Muscle of leg (tissue), 11 donors: ENCODE results near the gene SRSF3. TPM values are rescaled to one million over a fixed set of nuclear protein-coding genes. Genes with fewer than 3 reads are reported as not detected.
A peak's percentile ranks its signal among the peaks of the same experiment; 100 is the strongest.

Experiments
- DNase-seq: peaks from one replicate; pipeline ENCODE4 v3.0.0; 2013
- H3K27ac ChIP-seq: one replicate; pipeline ENCODE4 v1.5.1; 2013; ENCODE audit warnings: mild to moderate bottlenecking, low read length, control low read depth
- H3K27me3 ChIP-seq: one replicate; pipeline ENCODE4 v1.6.1; 2013; ENCODE audit warnings: low read length; ENCODE audit not compliant: control insufficient read depth, insufficient read depth
- H3K36me3 ChIP-seq: one replicate; pipeline ENCODE4 v1.6.1; 2013; ENCODE audit warnings: low read length; ENCODE audit not compliant: control insufficient read depth, insufficient read depth
- H3K4me1 ChIP-seq: one replicate; pipeline ENCODE4 v1.6.1; 2013; ENCODE audit warnings: low read length; ENCODE audit not compliant: control insufficient read depth, insufficient read depth
- H3K4me3 ChIP-seq: one replicate; pipeline ENCODE4 v1.5.1; 2013; ENCODE audit warnings: low read length, control low read depth
- H3K9me3 ChIP-seq: replicated peaks from 2 replicates; pipeline ENCODE4 v1.6.1; 2013; ENCODE audit warnings: low read depth, low read length; ENCODE audit not compliant: control insufficient read depth
- WGBS: methylation state at CpG from one replicate; pipeline ENCODE4 v1.1.5; 2013; ENCODE audit warnings: missing lambda C conversion rate; ENCODE audit not compliant: insufficient coverage; 5-methylcytosine and 5-hydroxymethylcytosine counted together
- polyA plus RNA-seq, 8 donors: library from polyadenylated mRNA; unstranded; fragments of 120-200 nt; gene quantifications; one replicate each; pipeline versions ENCODE4 v1.2.1 to v1.2.3, GENCODE V29; 2013; ENCODE audit warnings: inconsistent platforms in 1 of 8, low replicate concordance in 1 of 8; ENCODE audit not compliant: insufficient read length in 8 of 8, insufficient read depth in 1 of 8
- total RNA-seq: library from RNA; stranded (reverse); fragments of 120-200 nt; gene quantifications from one replicate; pipeline ENCODE4 v1.2.4, GENCODE V29; 2013

Gene SRSF3
- total and polyA plus RNA-seq, 9 donors, result 261 to 413 (median 315) TPM

DNA sequence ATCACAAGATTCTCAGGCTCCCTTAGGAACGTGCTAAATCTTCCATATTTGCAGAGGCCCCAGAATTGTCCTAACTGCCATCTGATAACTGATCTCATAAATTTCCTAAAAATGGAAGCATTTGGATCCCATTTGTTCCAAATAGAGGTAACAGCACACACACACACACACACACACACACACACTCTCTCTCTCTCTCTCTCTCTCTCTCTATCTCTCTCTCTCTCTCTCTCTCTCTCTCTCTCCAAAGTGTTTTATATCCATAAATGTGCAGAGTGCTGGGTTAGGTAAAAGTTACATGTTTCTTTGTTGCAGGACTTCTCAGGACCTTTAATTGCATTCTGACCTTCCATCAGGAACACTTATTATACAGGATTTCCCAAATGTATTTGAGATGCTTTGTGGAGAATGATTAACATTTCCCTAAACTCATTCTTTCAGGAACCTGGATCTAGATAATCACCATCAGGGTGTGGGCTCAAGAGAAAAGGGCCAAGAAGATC, 38.4 kb upstream of the SRSF3 start:
- no peaks in the 10 kb centered on the region for H3K9me3 ChIP-seq
- peak overlapping the region; percentile 84 for H3K27ac ChIP-seq
- H3K27me3 ChIP-seq, result peaks cover under 1% of the 10 kb centered on the region
- WGBS, result no CpG with 5 or more reads among the region's 1 CpG
- peaks cover 7% of the 10 kb centered on the region for H3K4me1 ChIP-seq
- no peaks in the 10 kb centered on the region for H3K36me3 ChIP-seq
- DNase-seq, result no peak
- H3K4me3 ChIP-seq, result no peak overlapping the region

DNA sequence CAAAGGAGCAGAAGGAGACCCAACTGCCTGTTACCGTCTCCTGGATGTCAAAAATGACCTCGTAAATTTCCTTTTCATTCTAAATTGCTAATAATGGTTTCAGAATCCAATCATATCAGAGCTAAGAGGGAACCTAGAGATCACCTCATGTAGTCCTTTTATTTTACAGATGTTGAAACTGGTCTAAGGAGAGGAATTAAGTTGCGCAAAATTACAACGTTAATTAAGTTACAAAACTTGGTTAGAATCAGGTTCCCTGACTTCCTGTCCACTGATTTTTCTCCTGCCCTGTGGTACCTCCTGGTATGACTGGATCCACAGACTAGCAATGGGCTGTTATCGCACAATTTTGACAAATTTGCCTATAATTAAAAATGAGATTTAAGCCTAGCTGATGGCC, 37.9 kb upstream of the SRSF3 start:
- H3K36me3 ChIP-seq, result no peaks in the 10 kb centered on the region
- 71% methylated on average over 2 of the region's 5 CpGs for WGBS

DNA sequence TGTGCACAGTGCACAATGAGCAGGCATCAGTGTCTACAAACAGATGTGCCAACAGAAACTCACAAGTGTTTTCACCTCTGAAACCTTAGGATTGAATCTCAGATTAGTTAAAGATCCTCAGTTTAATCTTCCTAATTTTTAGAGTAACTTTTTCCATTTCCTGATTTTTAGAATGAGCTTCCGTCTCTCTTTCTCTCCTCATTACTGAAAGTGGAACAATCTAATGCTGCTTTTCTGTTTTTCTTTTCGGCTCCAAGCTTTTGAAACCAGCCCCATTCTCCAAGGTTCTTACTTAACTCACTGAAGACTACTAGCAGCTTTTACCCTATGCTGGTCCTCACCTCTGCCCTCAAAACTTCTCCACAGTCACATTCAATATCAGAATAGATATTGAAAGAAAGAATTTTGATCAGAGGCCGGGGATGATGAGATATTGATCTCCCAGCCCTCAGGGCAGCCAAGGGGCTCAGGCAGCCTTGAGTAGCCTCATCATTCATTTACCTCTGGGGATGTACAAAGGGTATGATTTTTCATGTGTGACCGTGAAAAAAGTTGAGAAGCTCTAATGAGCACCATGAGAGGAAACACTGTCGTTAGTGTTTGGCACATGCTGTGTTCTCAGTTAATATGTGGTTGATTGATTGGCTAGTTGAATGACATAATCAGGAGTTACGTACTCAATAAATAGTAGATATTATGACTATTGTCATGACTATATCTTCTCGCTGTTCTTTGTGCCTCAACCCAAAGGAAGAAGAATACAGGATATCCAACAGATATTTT, 35.0 kb upstream of the SRSF3 start:
- DNase-seq, result no peak
- H3K9me3 ChIP-seq, result no peaks in the 10 kb centered on the region
- H3K27ac ChIP-seq, result no peak overlapping the region
- no peaks in the 10 kb centered on the region for H3K36me3 ChIP-seq
- no peak overlapping the region for H3K4me3 ChIP-seq
- peaks cover 7% of the 10 kb centered on the region for H3K4me1 ChIP-seq
- WGBS, result 57% methylated on average over 1 of the region's 7 CpGs
- H3K27me3 ChIP-seq, result peaks cover 2% of the 10 kb centered on the region

More for the DNA sequence above, 37.9 kb upstream of the SRSF3 start:
- no peaks in the 10 kb centered on the region for H3K9me3 ChIP-seq
- H3K4me3 ChIP-seq, result no peak overlapping the region
- no peak overlapping the region for H3K27ac ChIP-seq
- DNase-seq, result no peak
- peaks cover 7% of the 10 kb centered on the region for H3K4me1 ChIP-seq
- peaks cover 2% of the 10 kb centered on the region for H3K27me3 ChIP-seq

DNA sequence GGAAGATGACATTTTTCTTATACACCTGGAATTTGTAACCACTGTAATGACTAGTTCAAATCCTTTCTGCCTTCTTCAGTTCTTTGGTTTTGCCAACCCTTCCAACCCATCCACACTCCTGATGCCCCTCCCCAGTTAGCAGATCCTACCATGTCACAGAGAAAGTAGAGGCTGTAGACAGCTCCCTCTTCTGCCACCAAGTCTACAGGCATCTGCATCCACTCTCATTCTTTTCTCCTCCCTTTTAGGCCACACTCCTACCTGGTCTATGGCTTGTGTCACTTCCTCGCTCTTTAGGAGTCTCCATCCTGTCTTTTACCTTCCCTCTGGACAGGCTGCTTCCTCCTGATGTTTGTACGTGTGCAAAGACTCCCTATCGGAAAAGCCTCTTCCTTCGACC, 33.3 kb upstream of the SRSF3 start:
- Histone ChIP-seq H3K36me3 (no peaks in the 10 kb centered on the region), H3K4me3 (no peak overlapping the region), H3K27ac (no peak overlapping the region), H3K4me1 (no peaks in the 10 kb centered on the region), H3K9me3 (no peaks in the 10 kb centered on the region), H3K27me3 (peaks cover 2% of the 10 kb centered on the region)
- DNase-seq, result no peak
- WGBS, result 76% methylated on average over 4 of the region's 4 CpGs

DNA sequence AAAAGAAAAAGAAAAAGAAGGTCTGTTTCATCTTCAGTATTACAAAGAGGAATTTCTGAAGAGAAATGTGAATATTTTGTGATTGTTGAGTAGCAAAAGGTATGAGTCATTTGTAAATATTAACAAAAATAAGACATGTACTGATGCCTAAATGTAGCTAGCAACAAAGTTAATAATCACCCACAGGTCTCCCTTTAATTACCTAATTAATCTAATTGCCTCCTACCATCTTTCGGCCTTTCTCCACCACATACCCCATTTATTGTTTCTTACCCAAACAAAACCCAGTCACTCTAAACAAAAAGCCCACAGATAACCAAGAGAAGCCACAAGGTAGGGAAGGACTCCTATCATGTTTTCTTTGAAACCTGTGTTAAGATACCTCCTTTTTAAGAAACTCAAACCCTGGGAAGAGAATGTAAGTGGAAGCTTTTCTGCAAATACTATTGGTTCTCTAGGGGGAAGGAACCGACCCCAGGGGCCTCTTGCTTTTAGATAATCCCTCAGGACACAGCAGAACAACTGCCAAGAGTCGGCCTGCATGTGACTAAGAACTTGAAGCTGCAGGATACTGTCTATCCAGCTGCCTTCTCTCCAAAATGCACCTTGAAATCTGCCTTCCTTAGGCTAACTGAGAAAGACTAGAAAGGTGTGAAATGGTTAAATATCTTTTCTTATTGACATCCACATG, 30.8 kb upstream of the SRSF3 start:
- H3K9me3 ChIP-seq, result no peaks in the 10 kb centered on the region
- no peaks in the 10 kb centered on the region for H3K36me3 ChIP-seq
- WGBS, result 100% methylated on average over 1 of the region's 3 CpGs
- H3K27me3 ChIP-seq, result peaks cover 2% of the 10 kb centered on the region
- no peaks in the 10 kb centered on the region for H3K4me1 ChIP-seq
- DNase-seq, result no peak
- H3K27ac ChIP-seq, result no peak overlapping the region
- H3K4me3 ChIP-seq, result no peak overlapping the region

DNA sequence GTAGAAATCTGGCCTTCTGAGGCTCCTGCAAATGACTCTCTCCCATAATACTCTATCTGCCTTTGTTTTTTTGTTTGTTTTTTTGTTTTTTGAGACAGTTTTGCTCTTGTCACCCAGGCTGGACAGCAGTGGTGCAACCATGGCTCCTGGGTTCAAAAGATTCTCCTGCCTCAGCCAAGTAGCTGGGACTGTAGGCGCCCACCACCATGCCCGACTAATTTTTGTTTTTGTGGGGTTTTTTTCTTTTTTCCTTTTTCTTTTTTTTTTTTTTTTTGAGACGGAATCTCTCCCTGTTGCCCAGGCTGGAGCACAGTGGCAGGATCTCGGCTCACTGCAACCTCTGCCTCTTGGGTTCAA, 30.3 kb upstream of the SRSF3 start:
- H3K4me1 ChIP-seq, result no peaks in the 10 kb centered on the region
- no CpG with 5 or more reads among the region's 4 CpGs for WGBS
- no peaks in the 10 kb centered on the region for H3K9me3 ChIP-seq

DNA sequence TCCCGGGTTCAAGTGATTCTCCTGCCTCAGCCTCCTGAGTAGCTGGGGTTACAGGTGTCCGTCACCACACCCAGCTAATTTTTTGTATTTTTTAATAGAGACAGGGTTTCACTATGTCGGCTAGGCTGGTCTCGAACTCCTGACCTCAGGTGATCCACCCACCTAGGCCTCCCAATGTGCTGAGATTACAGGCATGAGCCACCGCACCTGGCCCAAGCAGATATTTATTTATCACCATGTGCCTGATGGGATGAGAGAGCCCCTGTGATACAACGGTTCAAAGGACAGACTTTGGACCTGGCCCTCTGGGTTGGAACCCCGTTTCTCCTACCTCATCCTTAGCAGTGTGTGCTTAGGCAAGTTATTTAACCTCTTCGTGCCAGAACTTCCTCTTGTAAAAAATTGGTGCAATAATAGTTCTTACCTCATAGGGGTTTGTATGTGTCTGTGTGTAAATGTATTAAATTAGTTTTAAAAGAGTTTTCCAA, 27.7 kb upstream of the SRSF3 start:
- 100% methylated on average over 1 of the region's 8 CpGs for WGBS
- no peaks in the 10 kb centered on the region for H3K27me3 ChIP-seq
- no peak overlapping the region for H3K27ac ChIP-seq
- no peaks in the 10 kb centered on the region for H3K36me3 ChIP-seq
- H3K9me3 ChIP-seq, result peaks cover 3% of the 10 kb centered on the region
- no peak overlapping the region for H3K4me3 ChIP-seq
- no peak for DNase-seq
- H3K4me1 ChIP-seq, result no peaks in the 10 kb centered on the region

More for the DNA sequence above, 30.3 kb upstream of the SRSF3 start:
- no peak for DNase-seq
- no peaks in the 10 kb centered on the region for H3K36me3 ChIP-seq
- H3K27ac ChIP-seq, result no peak overlapping the region
- H3K27me3 ChIP-seq, result peaks cover 2% of the 10 kb centered on the region
- no peak overlapping the region for H3K4me3 ChIP-seq

DNA sequence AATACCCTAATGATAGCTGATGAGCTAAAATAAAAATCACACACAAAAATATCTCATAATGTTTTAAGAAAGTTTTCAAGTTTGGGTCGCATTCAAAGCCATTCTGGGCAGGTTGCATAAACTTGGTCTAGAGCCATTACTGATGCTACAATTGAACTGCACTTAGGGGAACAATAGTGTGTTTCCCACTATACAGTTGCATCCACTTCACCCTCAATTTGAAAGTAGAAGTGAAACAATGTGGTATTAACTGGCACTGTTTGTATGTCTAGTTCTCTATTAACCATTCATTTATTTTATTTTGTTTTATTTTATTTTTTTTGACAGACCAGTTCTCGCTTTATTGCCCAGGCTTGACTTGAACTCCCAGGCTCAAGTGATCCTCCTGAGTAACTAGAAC, 23.9 kb upstream of the SRSF3 start:
- H3K27me3 ChIP-seq, result no peaks in the 10 kb centered on the region
- no CpG with 5 or more reads among the region's 2 CpGs for WGBS
- no peaks in the 10 kb centered on the region for H3K4me1 ChIP-seq
- peaks cover 3% of the 10 kb centered on the region for H3K9me3 ChIP-seq
- no peak for DNase-seq
- H3K27ac ChIP-seq, result no peak overlapping the region
- H3K4me3 ChIP-seq, result no peak overlapping the region
- H3K36me3 ChIP-seq, result no peaks in the 10 kb centered on the region

DNA sequence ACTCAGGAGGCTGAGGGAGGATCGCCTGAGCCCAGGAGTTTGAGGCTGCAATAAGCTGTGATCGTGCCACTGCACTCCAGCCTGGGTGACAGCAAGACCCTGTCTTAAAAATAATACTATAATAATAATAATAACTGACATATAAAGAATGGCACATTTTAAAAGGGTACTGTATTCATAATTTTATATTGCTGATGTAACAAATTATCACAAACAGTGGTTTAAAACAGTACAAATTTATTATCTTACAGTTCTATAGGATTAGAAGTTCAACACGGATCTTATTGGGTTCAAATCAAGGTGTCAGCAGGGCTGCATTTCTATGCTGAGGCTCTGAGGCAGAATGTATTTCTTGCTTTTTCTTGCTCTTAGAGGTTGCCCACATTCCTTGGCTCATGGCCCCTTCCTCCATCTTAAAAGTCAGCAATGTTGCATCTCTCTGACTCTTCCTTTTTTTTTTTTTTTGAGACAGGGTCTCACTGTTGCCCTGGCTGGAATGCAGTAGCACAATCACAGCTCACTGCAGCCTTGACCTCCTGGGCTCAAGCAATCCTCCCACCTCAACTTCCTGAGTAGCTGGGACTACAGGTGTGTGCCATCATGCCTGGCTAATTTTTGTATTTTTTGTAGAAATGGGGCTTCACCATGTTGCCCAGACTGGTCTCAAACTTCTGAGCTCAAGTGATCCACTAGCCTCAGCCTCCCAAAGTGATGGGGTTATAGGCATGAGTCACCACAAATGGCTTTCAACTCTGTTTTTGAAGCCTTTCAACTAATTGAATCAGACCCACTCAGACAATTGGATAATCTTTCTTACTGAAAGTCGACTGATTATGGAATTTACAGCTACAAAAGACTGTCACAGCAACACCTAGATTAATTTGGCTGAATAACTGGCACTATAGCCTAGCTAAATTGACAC, 22.8 kb upstream of the SRSF3 start:
- Histone ChIP-seq H3K4me3 (no peak overlapping the region), H3K36me3 (no peaks in the 10 kb centered on the region), H3K9me3 (peaks cover 3% of the 10 kb centered on the region), H3K4me1 (no peaks in the 10 kb centered on the region), H3K27ac (no peak overlapping the region), H3K27me3 (no peaks in the 10 kb centered on the region)
- DNase-seq, result no peak
- 67% methylated on average over 1 of the region's 4 CpGs for WGBS
